Measurements from ENCODE around the gene POLRMT.

The POLRMT gene

DNA sequence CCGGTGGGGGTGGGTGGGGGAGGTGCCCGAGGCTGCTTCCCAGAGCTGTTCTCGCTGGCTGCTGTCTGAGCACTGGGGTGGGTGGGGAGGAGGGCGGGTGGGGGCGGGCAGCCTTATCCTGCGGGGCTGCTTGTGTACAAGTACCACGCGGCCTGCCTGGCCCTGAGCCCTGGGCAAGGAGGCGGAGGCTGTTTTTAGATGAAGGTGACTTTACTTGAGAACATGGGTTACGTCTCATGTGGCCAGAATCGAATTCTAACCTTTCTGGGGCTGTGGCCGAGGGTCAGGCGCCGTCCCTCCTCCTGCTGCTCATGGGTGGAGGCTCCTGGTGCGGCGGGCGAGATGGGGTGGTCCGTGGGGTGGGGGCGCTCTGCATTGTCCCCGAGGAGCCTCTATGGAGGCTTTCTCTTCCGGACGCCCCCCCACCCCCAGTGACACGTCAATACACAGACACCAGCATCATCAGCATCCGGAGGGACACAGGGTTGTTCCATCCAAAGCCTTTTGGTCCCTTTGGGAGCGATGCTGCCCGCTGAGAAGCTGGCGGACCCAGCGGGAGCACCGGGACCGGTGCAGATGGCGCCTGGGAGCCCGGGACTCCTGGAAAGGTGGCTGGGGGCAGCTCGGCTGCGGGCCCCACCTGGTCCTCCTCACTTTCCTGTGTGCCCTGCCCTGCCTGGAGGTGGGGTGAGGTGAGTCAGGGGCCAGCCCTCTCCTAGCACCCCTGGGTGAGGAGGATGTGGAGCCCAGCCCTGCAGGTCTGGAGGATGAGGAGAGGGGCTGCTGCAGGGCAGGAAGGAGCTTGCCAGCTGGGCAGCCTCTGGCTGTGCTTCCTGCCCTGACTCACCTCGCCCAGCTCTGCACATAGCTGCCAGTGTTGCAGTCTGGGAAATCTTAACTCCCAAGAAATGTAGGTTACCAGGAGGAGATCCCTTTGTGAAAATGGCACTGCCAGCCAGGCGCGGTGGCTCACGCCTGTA is 57.5 kb downstream of the POLRMT start:
- FAIRE-seq = no peak

DNA sequence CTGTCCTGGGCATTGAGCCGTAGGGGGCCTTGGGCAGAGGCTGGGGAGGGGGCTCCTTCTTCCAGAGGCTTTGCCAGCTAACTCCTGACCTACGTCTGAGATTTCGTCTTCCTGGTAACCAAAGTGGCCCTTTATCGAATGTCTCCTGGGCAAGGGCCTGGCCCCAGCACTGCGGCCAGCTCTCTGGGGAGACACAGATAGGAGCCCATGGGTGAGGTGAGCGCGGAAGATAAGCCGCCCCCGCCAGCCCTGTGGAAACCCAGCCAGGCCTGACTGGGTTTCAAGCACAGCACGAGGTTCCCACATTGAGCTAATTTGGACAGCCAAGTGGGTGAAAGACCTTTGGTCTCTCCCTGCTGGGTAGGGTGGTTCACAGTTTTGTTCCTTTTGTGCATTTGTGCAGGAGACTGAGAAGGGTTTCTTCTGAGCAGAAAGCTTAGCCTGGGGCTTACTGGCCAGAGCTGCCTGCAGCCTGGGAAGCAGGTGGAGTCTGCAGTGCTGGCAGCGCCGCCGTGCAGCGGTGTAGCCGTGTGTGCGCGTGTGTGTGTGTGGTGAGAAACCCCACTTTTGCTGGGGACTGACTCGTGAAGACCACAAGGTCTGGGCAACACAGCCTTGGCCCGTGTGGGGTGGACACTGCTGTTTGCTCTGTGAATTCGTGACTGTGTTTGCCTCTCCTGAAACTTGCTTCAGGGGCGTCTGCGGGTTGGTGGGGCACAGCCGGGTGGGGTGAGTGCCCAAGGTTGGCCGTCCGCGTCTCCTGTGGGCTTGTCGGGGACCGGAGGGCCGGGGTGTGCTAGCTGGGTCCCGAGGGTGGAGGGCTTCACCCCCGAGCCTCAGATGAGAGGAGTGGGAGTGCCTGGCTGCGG is 58.4 kb downstream of the POLRMT start:
- no peak for FAIRE-seq

DNA sequence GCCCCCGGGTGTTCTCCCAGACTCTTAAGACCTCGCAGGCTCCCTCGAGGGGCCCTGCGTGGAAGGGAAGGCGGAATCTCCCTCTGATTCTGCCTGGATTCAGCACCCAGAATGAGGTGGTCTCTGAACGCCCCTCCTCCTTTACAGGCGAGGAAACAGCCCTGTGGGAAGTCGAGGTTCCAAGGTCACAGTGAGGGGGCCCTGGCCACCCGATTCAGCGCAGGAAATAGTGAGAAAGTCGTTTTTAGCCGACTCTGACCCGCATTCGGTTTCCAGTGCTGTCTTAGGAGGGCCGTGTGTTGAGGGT is 59.9 kb downstream of the POLRMT start:
- no peak for FAIRE-seq

DNA sequence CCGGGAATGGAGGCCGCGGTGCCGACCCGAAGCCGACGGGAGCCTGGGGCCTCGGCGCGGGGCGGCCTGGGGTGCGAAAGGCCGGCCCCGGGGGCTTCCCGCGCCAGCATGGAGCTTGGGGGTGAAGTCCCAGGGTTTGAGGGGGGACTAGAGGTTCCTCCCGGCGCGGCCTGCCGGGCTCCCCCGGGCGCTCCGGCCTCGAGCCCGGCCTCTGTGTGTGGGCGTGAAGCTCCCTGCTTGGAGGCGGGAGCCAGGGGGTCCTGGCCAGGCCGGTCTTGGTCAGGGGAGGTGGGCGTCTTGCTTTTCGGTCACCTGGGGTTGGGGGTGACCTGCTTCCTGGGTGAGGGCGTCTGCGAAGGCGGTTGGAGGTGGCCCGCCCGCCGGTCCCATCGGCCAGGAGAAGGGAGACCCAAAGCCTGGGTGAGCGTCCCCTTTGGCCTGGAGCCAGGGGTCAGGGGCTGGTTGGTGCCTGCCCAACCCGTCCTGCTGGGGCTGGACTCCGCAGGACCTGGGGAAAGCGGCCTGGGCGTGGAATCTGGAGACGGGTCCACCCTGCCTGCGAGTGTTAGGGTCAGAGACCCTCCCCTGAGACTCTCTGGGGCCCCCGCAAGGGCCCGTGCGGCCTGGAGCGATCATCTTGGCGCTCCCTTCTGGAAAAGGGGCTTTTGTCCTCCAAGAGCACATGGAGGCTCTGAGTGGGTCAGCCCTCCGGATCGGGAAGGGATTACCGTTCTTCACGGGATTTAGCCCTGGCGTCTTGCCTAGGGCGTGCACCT is 60.4 kb downstream of the POLRMT start:
- FAIRE-seq = no peak

DNA sequence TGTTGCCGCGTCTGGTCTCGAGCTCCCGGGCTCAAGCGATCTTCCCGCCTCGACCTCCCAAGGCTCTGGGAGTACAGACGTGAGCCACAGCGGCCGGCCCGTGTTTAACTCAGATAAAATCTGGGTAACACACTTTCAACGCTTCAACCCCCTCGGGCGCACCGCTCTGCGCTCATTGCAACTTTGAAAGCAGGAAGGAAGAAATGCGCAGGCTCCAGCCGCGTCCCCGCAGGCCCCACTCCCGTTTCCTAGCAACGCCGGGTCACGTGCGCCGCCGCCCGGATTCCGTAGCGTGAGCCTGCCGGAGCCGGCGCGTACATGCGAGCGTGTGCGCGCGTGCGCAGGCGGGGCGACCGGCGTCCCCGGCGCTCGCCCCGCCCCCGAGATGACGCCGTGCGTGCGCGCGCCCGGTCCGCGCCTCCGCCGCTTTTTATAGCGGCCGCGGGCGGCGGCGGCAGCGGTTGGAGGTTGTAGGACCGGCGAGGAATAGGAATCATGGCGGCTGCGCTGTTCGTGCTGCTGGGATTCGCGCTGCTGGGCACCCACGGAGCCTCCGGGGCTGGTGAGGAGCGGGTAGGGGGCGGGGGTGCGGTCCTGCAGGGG is 61.1 kb downstream of the POLRMT start, which contains the start of gene BSG:
BSG (plus strand) TSS at position 457 of the 603 bp plus-strand sequence; CDS start at position 496, 39 bp downstream.
- peak; percentile 9 for FAIRE-seq

DNA sequence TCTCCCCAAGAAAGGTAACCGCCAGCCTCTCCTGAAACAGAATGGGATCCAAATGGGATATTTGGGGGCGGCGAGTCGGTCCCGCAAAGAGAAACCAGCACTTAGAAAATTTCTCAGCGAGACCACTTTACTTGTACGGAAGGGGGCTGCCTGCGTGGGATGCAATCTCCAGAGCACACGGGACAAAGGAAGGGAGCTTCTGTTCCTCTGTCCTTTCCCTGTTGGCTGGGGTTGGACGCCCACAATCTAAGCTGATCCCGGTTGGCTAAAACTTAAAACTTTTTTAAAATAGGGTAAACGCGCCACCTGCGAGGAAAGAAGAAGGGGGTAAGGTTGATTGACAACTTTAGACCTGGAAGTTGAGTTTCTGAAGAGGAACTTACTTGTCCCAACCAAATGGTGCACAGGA is 61.8 kb downstream of the POLRMT start:
- no peak for FAIRE-seq

DNA sequence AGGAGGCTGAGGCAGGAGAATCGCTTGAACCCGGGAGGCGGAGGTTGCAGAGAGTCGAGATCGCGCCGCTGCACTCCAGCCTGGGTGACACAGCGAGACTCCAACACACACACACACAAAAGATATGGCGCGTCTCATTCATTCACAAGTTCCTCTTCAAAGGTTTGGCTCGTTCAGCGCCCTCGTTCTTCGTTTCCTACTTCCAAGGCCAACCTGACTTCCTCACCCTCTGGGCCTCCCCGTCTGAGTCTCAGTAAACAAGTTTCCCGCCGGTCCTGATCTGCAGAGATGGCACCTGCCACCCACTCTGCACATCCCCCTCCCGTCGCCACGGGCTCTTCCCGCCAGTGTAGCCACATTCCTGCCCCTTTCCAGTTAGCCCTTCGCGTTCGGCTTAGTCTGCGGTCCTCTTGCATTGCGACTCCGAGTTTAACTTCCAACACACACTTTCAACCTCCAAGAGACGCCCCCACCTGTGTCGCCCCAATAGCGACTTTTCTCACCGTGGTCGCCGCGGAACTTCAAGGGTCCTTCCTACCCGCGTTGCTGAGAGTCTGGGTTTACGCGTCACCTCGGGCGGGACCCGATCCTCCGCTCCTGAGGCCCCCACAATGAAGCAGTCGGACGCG is 62.3 kb downstream of the POLRMT start:
- FAIRE-seq = no peak

DNA sequence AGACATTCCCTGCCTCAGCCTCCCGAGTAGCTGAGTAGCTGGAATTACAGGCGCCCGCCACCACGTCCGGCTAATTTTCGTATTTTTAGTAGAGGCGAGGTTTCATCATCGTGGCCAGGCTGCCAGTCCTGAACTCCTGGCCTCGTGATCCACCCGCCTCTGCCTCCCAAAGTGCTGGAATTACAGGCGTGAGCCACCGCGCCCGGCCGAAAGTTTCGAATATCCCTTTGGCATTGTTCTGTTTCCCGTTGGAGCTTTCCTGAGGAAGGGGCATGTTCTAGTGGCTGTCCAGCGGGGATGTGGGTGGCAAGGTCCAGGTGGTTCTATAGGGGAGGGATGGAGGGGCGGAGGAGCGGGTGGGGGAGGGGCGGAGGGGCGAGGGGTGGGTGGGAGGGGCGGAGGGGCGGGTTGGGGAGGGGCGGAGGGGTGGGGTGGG is 63.1 kb downstream of the POLRMT start:
- no peak for FAIRE-seq

DNA sequence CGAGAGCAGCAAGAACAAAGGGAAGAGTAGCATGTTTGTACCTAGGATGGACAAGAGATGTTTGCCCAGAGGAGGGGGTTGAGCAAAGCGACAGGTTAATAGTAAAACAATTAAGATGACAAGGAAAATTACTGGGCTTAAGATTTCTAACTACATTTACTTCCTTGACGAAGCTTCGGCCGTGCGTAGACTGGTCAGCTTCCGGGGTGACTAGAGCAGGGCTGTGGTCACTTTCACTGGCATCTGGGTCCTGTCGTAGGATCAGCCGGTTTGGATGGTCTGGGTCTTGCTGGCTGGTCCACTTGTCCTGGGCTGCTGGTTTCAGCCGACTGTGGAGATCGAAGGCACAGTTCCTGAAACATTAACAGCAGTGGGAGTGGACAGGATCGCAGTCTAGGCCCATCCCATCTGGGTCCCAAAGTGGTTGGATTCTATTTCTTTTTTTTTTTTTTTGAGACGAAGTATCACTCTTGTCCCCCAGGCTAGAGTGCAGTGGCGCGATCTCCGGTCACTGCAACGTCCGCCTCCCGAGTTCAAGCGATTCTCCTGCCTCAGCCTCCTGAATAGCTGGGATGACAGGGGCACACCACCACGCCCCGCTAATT is 65.9 kb downstream of the POLRMT start:
- no peak for FAIRE-seq
